ENCODE measurements around the gene LRIT2.

The LRIT2 gene

DNA sequence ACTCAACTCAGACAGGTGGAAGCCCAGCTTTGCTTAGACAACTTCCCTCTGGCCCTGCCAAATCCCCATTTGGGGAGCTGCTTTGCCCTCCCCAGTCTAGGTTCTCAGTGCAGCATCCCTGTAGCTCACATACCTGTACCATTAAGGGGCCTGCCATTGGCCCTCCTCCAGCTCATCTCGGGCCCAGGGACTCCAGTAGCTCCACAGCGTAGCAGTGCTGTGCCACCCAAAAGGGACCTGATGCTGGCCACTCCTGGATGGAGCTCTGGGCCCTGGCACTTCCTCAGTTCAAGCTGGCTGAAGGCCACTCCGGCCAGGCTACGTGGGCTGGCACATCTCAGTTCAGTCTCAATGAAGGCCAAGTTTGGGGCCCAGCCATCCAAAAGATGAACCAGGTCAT is 8.6 kb upstream of the LRIT2 start:
- TF ChIP-seq CTCF (IDR thresholded peaks at IDR 0.05; ENCODE audit: low read depth, low read length, poor library complexity, severe bottlenecking), result no peak
- TF ChIP-seq EZH2phosphoT487 (IDR thresholded peaks at IDR 0.05; ENCODE audit: borderline replicate concordance, low read length), result no peak
- H3K4me1 ChIP-seq (ENCODE audit: control insufficient read depth, low read length), result no peaks in the 10 kb centered on the region
- no peak overlapping the region for H3K4me2 ChIP-seq (ENCODE audit: low read length)
- no peak overlapping the region for H3K27ac ChIP-seq (ENCODE audit: low read depth, low read length)
- no peaks in the 10 kb centered on the region for H3K36me3 ChIP-seq (ENCODE audit: control insufficient read depth, low read length)
- H3F3A ChIP-seq (ENCODE audit: control insufficient read depth, insufficient read depth), result no peaks in the 10 kb centered on the region
- H4K20me1 ChIP-seq (ENCODE audit: control insufficient read depth, insufficient read depth, low read depth, low read length), result no peaks in the 10 kb centered on the region
- no peak overlapping the region for H3K4me3 ChIP-seq (ENCODE audit: low read length)
- no peaks in the 10 kb centered on the region for H3K9me3 ChIP-seq (ENCODE audit: control insufficient read depth, insufficient read depth, low read length)
- no peaks in the 10 kb centered on the region for H3K79me2 ChIP-seq (ENCODE audit: control insufficient read depth, low read length)
- no peaks in the 10 kb centered on the region for H3K9me2 ChIP-seq (replicated peaks; ENCODE audit: control insufficient read depth, low read length)
- no peaks in the 10 kb centered on the region for H3K27me3 ChIP-seq (ENCODE audit: control insufficient read depth, low read length)

- H3K36me3 ChIP-seq (ENCODE audit: control insufficient read depth, low read length), result no peaks in the 10 kb centered on the region
- no peak overlapping the region for H3K4me3 ChIP-seq (ENCODE audit: low read length)
- TF ChIP-seq EZH2phosphoT487 (IDR thresholded peaks at IDR 0.05; ENCODE audit: borderline replicate concordance, low read length) (no peak), CTCF (IDR thresholded peaks at IDR 0.05; ENCODE audit: low read depth, low read length, poor library complexity, severe bottlenecking) (no peak)
- no peak overlapping the region for H3K4me2 ChIP-seq (ENCODE audit: low read length)
- no peaks in the 10 kb centered on the region for H4K20me1 ChIP-seq (ENCODE audit: control insufficient read depth, insufficient read depth, low read depth, low read length)
- H3K27ac ChIP-seq (ENCODE audit: low read depth, low read length), result no peak overlapping the region
- no peaks in the 10 kb centered on the region for H3K9me2 ChIP-seq (replicated peaks; ENCODE audit: control insufficient read depth, low read length)
- no peaks in the 10 kb centered on the region for H3K9me3 ChIP-seq (ENCODE audit: control insufficient read depth, insufficient read depth, low read length)
- H3K79me2 ChIP-seq (ENCODE audit: control insufficient read depth, low read length), result no peaks in the 10 kb centered on the region
- no peaks in the 10 kb centered on the region for H3F3A ChIP-seq (ENCODE audit: control insufficient read depth, insufficient read depth)
- H3K27me3 ChIP-seq (ENCODE audit: control insufficient read depth, low read length), result no peaks in the 10 kb centered on the region
- no peaks in the 10 kb centered on the region for H3K4me1 ChIP-seq (ENCODE audit: control insufficient read depth, low read length)
Measured at GRCh38 chr10:84232376-84232775, 7.0 kb upstream of the LRIT2 start.

GRCh38 chr10:84230359-84230758 is 5.0 kb upstream of the LRIT2 start:
- Histone ChIP-seq H3K36me3 (ENCODE audit: control insufficient read depth, low read length) (no peaks in the 10 kb centered on the region), H3K79me2 (ENCODE audit: control insufficient read depth, low read length) (no peaks in the 10 kb centered on the region), H4K20me1 (ENCODE audit: control insufficient read depth, insufficient read depth, low read depth, low read length) (no peaks in the 10 kb centered on the region), H3F3A (ENCODE audit: control insufficient read depth, insufficient read depth) (no peaks in the 10 kb centered on the region), H3K27me3 (ENCODE audit: control insufficient read depth, low read length) (peaks cover 2% of the 10 kb centered on the region; the same call in 1 of the 2 replicates), H3K4me1 (ENCODE audit: control insufficient read depth, low read length) (no peaks in the 10 kb centered on the region), H3K27ac (ENCODE audit: low read depth, low read length) (no peak overlapping the region), H3K4me2 (ENCODE audit: low read length) (no peak overlapping the region), H3K9me2 (replicated peaks; ENCODE audit: control insufficient read depth, low read length) (no peaks in the 10 kb centered on the region), H3K9me3 (ENCODE audit: control insufficient read depth, insufficient read depth, low read length) (no peaks in the 10 kb centered on the region), H3K4me3 (ENCODE audit: low read length) (no peak overlapping the region)
- TF ChIP-seq CTCF (IDR thresholded peaks at IDR 0.05; ENCODE audit: low read depth, low read length, poor library complexity, severe bottlenecking), result no peak
- TF ChIP-seq EZH2phosphoT487 (IDR thresholded peaks at IDR 0.05; ENCODE audit: borderline replicate concordance, low read length), result no peak

GRCh38 chr10:84227810-84228209 is 2.5 kb upstream of the LRIT2 start:
- no peaks in the 10 kb centered on the region for H3F3A ChIP-seq (ENCODE audit: control insufficient read depth, insufficient read depth)
- no peaks in the 10 kb centered on the region for H3K36me3 ChIP-seq (ENCODE audit: control insufficient read depth, low read length)
- no peaks in the 10 kb centered on the region for H4K20me1 ChIP-seq (ENCODE audit: control insufficient read depth, insufficient read depth, low read depth, low read length)
- no peak overlapping the region for H3K4me3 ChIP-seq (ENCODE audit: low read length)
- peaks cover 2% of the 10 kb centered on the region; the same call in 1 of the 2 replicates for H3K27me3 ChIP-seq (ENCODE audit: control insufficient read depth, low read length)
- no peaks in the 10 kb centered on the region for H3K9me2 ChIP-seq (replicated peaks; ENCODE audit: control insufficient read depth, low read length)
- no peak overlapping the region for H3K27ac ChIP-seq (ENCODE audit: low read depth, low read length)
- no peaks in the 10 kb centered on the region for H3K4me1 ChIP-seq (ENCODE audit: control insufficient read depth, low read length)
- H3K79me2 ChIP-seq (ENCODE audit: control insufficient read depth, low read length), result no peaks in the 10 kb centered on the region
- no peaks in the 10 kb centered on the region for H3K9me3 ChIP-seq (ENCODE audit: control insufficient read depth, insufficient read depth, low read length)
- TF ChIP-seq EZH2phosphoT487 (IDR thresholded peaks at IDR 0.05; ENCODE audit: borderline replicate concordance, low read length) (no peak), CTCF (IDR thresholded peaks at IDR 0.05; ENCODE audit: low read depth, low read length, poor library complexity, severe bottlenecking) (no peak)
- H3K4me2 ChIP-seq (ENCODE audit: low read length), result no peak overlapping the region

Measured in DOHH2 (cell line).